ENCODE data around the gene INPP5F.

Gene INPP5F

DNA sequence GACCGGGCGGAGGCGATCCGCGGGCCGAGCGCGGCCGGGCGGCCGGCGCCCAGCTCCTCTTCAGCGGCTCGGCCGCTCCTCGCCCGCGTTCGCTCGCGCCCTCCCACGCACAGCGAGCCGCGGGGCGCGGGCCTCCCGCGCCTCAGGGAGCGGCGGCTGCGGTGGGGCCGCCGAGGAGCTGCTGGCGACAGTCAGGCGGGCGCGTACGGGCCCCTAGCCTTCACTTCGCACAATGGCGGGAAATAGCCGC lies 146.7 kb downstream of the INPP5F start, which contains the start of gene MCMBP:
MCMBP (minus strand) TSS at position 234 of the 250 bp plus-strand sequence. CDS start 259 bp downstream, outside the sequence.
- DNase-seq: no peak

DNA sequence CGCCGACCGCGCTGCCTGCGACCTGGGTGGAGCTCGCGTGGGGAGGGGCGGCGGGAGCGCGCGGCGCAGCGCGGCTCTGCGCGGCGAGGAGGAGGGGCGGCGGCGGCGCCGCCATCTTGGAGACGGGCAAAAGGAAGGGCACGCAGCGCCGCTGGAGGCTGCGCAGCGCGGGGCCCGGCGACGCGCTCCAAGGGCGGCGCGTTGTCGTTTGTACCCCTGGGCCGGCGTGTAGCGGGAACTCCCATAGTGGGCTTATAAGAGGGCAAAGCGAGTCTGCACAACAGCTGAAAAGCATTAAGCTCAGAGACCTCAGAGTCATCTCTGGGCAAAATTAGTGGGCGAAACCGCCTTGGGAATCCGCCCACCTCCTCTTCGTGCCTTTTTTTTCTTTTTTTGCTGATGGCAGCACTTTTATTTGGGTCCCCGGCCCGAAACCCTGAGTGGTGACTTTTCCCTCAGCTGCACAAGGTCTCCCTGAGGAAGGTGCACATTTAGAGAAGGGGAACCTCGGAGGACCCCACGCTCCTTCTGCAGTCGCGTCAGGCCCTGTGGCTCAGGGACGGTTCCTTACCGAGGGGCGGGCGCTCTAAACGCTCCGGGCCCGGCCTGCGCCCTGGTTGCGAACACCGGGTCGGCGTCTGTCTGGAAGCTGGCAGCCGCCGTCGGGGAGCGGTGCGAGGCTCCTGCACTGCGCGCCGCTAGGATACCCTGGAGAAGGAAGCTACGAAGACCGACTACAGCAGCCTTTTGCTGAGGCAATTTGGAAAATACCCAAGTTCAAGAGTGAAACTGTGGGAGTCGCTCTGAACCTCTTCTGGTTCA lies 147.2 kb downstream of the INPP5F start:
- DNase-seq: peak; percentile 76 to 87 (median 83)

DNA sequence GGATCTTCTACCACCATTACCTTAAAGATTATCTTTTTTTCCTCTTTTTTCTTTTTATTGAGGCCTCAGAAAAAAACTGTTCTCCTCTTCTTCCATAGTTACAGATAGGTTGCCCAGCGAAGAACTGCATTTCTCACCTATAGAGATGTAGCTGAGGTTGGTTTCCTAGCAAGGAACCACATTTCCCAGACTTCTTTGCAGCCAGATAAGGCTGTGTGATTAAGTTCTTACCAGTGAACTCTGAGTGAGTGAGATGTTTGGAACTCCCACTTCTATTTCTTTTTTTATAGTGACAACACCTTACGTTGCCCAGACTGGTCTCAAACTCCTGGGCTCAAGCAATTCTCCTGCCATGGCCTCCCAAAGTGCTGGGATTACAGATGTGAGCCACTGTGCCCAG lies 152.7 kb downstream of the INPP5F start:
- no peak for DNase-seq
